HepG2 (cell line): Measurements from ENCODE around the gene SERPINB6. TPM values are rescaled to one million over a fixed set of nuclear protein-coding genes. Genes with fewer than 3 reads are reported as not detected.

Experiments used
- ADNP ChIP-seq: sonication (generic); formaldehyde crosslinking; IDR thresholded peaks from 2 replicates; pipeline ENCODE4 v1.4.0; 2020; ENCODE audit warnings: missing genetic modification reagents
- HDAC6 ChIP-seq: fragments of 200-600 bp; sonication (generic); IDR thresholded peaks from 2 replicates; pipeline ENCODE4 v1.7.0; 2017; ENCODE audit warnings: mild to moderate bottlenecking, antibody characterized with exemption, low read length, low read depth
- HNRNPL ChIP-seq: fragments of 200-400 bp; formaldehyde crosslinking; IDR thresholded peaks from 2 replicates; pipeline ENCODE4 v1.6.1; 2017; ENCODE audit warnings: mild to moderate bottlenecking, low read depth, low read length
- SALL1 ChIP-seq: sonication (generic); formaldehyde crosslinking; IDR thresholded peaks from 2 replicates; pipeline ENCODE4 v1.8.0; 2022; ENCODE audit warnings: mild to moderate bottlenecking, missing genetic modification reagents
- SETDB1 ChIP-seq: sonication (generic); formaldehyde crosslinking; IDR thresholded peaks from 2 replicates; pipeline ENCODE4 v1.5.1; 2020; ENCODE audit warnings: missing genetic modification reagents, mild to moderate bottlenecking, borderline replicate concordance
- SMYD3 ChIP-seq: sonication (generic); formaldehyde crosslinking; IDR thresholded peaks from 2 replicates; pipeline ENCODE4 v1.8.1; 2023; ENCODE audit warnings: mild to moderate bottlenecking, missing genetic modification reagents
- THAP8 ChIP-seq: sonication (generic); formaldehyde crosslinking; IDR thresholded peaks from 2 replicates; pipeline ENCODE4 v1.5.1; 2020; ENCODE audit warnings: missing genetic modification reagents, mild to moderate bottlenecking, borderline replicate concordance
- ZHX1 ChIP-seq: sonication (generic); formaldehyde crosslinking; IDR thresholded peaks from 2 replicates; pipeline ENCODE4 v1.8.1; 2022; ENCODE audit warnings: low read depth, mild to moderate bottlenecking, missing genetic modification reagents
- ZNF20 ChIP-seq: sonication (generic); formaldehyde crosslinking; IDR thresholded peaks from 2 replicates; pipeline ENCODE4 v1.4.0; 2020; ENCODE audit warnings: mild to moderate bottlenecking, moderate library complexity, missing genetic modification reagents
- ZNF205 ChIP-seq: IDR thresholded peaks from 2 replicates; pipeline ENCODE4 v1.6.1; 2018; ENCODE audit warnings: missing biosample characterization, missing genetic modification reagents
- ZNF232 ChIP-seq: sonication (generic); formaldehyde crosslinking; IDR thresholded peaks from 2 replicates; pipeline ENCODE4 v1.4.0; 2020; ENCODE audit warnings: missing genetic modification reagents, borderline replicate concordance
- ZNF407 ChIP-seq: sonication (generic); formaldehyde crosslinking; IDR thresholded peaks from one replicate; pipeline ENCODE4 v1.5.1; 2020; ENCODE audit warnings: mild to moderate bottlenecking, missing genetic modification reagents; ENCODE audit errors: not compliant biosample characterization
- ZNF841 ChIP-seq: sonication (generic); formaldehyde crosslinking; IDR thresholded peaks from 2 replicates; pipeline ENCODE4 v1.8.1; 2023; ENCODE audit warnings: missing genetic modification reagents, borderline replicate concordance
- polyA plus RNA-seq, 8 experiments: library from polyadenylated mRNA; depleted of rRNA in 3 of 8; stranded (reverse) in 7 of 8; unstranded in 1 of 8; fragments of >200 nt; fragmentation: Illumina TruSeq in 4 of 8; extraction: Trizol in 4 of 8; gene quantifications; 2 replicates each; pipeline versions ENCODE4 v1.2.1 to v1.2.3, GENCODE V29; 2011 to 2016; ENCODE audit warnings: low read depth in 4 of 8, missing spikeins in 1 of 8, mixed read lengths in 1 of 8; ENCODE audit not compliant: insufficient read depth in 1 of 8
- total RNA-seq, 5 experiments: library from RNA; depleted of rRNA; stranded (reverse); fragments of >200 nt; fragmentation: Illumina TruSeq; extraction: Trizol; gene quantifications; 2 replicates each; pipeline ENCODE4 v1.2.3, GENCODE V29; 2016; ENCODE audit warnings: low read depth in 1 of 5
- TF ChIP-seq, protein P1 (sequence below): sonication (generic); formaldehyde crosslinking; IDR thresholded peaks from 2 replicates; pipeline ENCODE4 v1.5.0; 2020; ENCODE audit warnings: missing genetic modification reagents

Gene SERPINB6
- total and polyA plus RNA-seq, 2 of the 13 experiments (the other 11 are each of a cell fraction or from before 2014, with no cell fraction given) = 38.2 to 61.3 TPM

GRCh38 chr6:2999618-3000557 lies 28.5 kb upstream of the SERPINB6 start, which contains the start of gene NQO2 (continued):
- no peak for TF ChIP-seq ZNF841
- TF ChIP-seq SMYD3 (CRISPR knock-in tag) = no peak
- TF ChIP-seq THAP8 (CRISPR knock-in tag) = no peak
- peak; percentile 66; the same call in 1 of the 2 replicates for TF ChIP-seq ZNF232 (CRISPR knock-in tag)
- no peak for TF ChIP-seq ZNF20
- no peak for TF ChIP-seq ZNF407 (CRISPR knock-in tag)
- TF ChIP-seq HNRNPL = peak; percentile 91
- TF ChIP-seq HDAC6 = no peak
- TF ChIP-seq SETDB1 (CRISPR knock-in tag) = no peak
- no peak for TF ChIP-seq ZNF205 (CRISPR knock-in tag)
- TF ChIP-seq ADNP (CRISPR knock-in tag) = no peak; the same call in 1 of the 2 replicates
- TF ChIP-seq, protein P1, sequence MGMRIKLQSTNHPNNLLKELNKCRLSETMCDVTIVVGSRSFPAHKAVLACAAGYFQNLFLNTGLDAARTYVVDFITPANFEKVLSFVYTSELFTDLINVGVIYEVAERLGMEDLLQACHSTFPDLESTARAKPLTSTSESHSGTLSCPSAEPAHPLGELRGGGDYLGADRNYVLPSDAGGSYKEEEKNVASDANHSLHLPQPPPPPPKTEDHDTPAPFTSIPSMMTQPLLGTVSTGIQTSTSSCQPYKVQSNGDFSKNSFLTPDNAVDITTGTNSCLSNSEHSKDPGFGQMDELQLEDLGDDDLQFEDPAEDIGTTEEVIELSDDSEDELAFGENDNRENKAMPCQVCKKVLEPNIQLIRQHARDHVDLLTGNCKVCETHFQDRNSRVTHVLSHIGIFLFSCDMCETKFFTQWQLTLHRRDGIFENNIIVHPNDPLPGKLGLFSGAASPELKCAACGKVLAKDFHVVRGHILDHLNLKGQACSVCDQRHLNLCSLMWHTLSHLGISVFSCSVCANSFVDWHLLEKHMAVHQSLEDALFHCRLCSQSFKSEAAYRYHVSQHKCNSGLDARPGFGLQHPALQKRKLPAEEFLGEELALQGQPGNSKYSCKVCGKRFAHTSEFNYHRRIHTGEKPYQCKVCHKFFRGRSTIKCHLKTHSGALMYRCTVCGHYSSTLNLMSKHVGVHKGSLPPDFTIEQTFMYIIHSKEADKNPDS (CRISPR knock-in tag) = no peak
- TF ChIP-seq ZHX1 (CRISPR knock-in tag) = no peak
- no peak for TF ChIP-seq SALL1 (CRISPR knock-in tag)
